ENCODE results near the gene TSPO2. TPM values are rescaled to one million over a fixed set of nuclear protein-coding genes. Genes with fewer than 3 reads are reported as not detected.

Gene TSPO2
- total and polyA plus RNA-seq, 9 of the 15 experiments (the other 6 are each of a cell fraction or from before 2014, with no cell fraction given), result not detected

DNA sequence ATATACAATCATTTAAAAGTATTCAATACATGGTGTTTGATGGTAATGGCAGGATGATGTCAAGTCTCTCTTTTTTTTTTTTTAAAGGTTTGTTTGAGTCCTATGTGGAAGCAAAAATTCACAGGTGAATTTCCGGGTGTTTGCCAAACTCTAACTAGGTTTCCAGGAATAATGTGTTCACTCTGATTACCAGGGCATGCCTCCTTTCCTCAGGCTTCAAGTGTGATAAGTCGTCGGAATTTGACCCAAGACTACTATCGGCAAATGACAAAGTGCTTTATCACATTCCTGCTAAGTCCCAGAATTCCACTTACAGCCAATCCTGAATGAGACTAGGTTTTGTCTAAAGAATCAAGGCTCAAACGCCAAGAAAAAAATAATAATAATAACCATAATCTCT, 22.6 kb downstream of the TSPO2 start:
- no peak overlapping the region for H3K4me2 ChIP-seq (ENCODE audit: insufficient read depth, low read length)
- H3K9me1 ChIP-seq (ENCODE audit: control insufficient read depth, insufficient read depth, low read length), result no peaks in the 10 kb centered on the region
- H3K9ac ChIP-seq (ENCODE audit: insufficient read depth in 1 of 2, low read depth in 2 of 2, low read length in 2 of 2), result no peak overlapping the region
- WGBS (ENCODE audit: insufficient coverage, low coverage, missing lambda C conversion rate), result 55% methylated on average over 4 of the region's 5 CpGs
- H3K4me3 ChIP-seq, result no peak overlapping the region
- no peaks in the 10 kb centered on the region for H3K27me3 ChIP-seq (ENCODE audit: control insufficient read depth in 2 of 2, insufficient read depth in 2 of 2, low read length in 2 of 2)
- H3K79me2 ChIP-seq (ENCODE audit: control insufficient read depth, insufficient read depth, low read length), result no peaks in the 10 kb centered on the region
- peaks cover 0 to 5% of the 10 kb centered on the region in 2 experiments; a peak in 2 of 5 replicates for H3K4me1 ChIP-seq (replicated peaks in 1 of 2; ENCODE audit: control insufficient read depth in 2 of 2, insufficient read depth in 2 of 2, low read length in 2 of 2)
- peaks cover 73% of the 10 kb centered on the region for H3K36me3 ChIP-seq (ENCODE audit: control insufficient read depth, insufficient read depth, low read length)
- H4K20me1 ChIP-seq (replicated peaks; ENCODE audit: control insufficient read depth, insufficient read depth, low read length), result no peaks in the 10 kb centered on the region
- in situ Hi-C loops (cut with MboI), result no loop called here
- DNase-seq (ENCODE audit: extremely low read depth in 1 of 4, low spot score in 3 of 4), result no peak
- no peaks in the 10 kb centered on the region for H3K9me3 ChIP-seq (replicated peaks; ENCODE audit: control insufficient read depth, insufficient read depth, low read depth, low read length)
- CTCF ChIA-PET (ENCODE audit: low intra/inter-chr PET ratio), result interaction anchor here (4.0 kb wide), 1 partner anchor 59 kb away, joined by 26 read pairs; no protein-coding TSS in a partner anchor
- no TSS peak for BruUV-seq (replicated peaks)
- no peak overlapping the region for H3K27ac ChIP-seq (ENCODE audit: extremely low read depth, low read depth, low read length)
- H2AFZ ChIP-seq (ENCODE audit: low read depth, low read length), result no peak overlapping the region
- no peak for FAIRE-seq
- POLR2A ChIA-PET, result no interaction called here
- intact Hi-C loops (cut with micrococcal nuclease), result loop anchor here (5.0 kb wide), 1 partner anchor 38 kb away; no protein-coding TSS in a partner anchor
- no peak for ATAC-seq
- TF ChIP-seq TRIM28 (IDR thresholded peaks at IDR 0.05) (no peak), KDM1A (IDR thresholded peaks at IDR 0.05) (no peak), TBL1XR1 (IDR thresholded peaks at IDR 0.05; ENCODE audit: low read length in 2 of 2) (no peak), CHD7 (IDR thresholded peaks at IDR 0.05; ENCODE audit: low read depth, low read length) (no peak), TAF1 (IDR thresholded peaks at IDR 0.05; ENCODE audit: control insufficient read depth, extremely low read depth, insufficient read depth, low read length, severe bottlenecking) (no peak), TARDBP (IDR thresholded peaks at IDR 0.05) (no peak), JUND (IDR thresholded peaks at IDR 0.05; ENCODE audit: borderline replicate concordance, low read depth, low read length) (no peak), JUND (tag; IDR thresholded peaks at IDR 0.05; ENCODE audit: borderline replicate concordance, low read depth, low read length) (no peak), JUNB (CRISPR knock-in tag; conservative IDR thresholded peaks at IDR 0.05) (no peak), ZNF282 (CRISPR knock-in tag; IDR thresholded peaks at IDR 0.05) (no peak), ZNF217 (CRISPR knock-in tag; IDR thresholded peaks at IDR 0.05) (no peak), PTBP1 (IDR thresholded peaks at IDR 0.05; ENCODE audit: low read depth, low read length) (no peak), ZNF695 (CRISPR knock-in tag; IDR thresholded peaks at IDR 0.05) (no peak), DMBX1 (CRISPR knock-in tag; IDR thresholded peaks at IDR 0.05; ENCODE audit: borderline replicate concordance) (no peak), SMARCA5 (IDR thresholded peaks at IDR 0.05) (no peak)

All from K562 (cell line).